Neuronal stem cell (in vitro differentiated cells): Measurements from ENCODE around the gene RAP1GAP2.
A peak's percentile ranks its signal among the peaks of the same experiment; 100 is the strongest.

Experiments
- DNase-seq: peaks from one replicate; pipeline ENCODE4 v3.0.0-alpha.2; 2013; ENCODE audit warnings: low spot score
- H2AFZ ChIP-seq: one replicate; pipeline ENCODE4 v1.6.1; 2013; ENCODE audit warnings: mild to moderate bottlenecking, low read length, inconsistent platforms
- H2AK5ac ChIP-seq: 2 replicates; pipeline ENCODE4 v1.6.1; 2013; ENCODE audit warnings: low read depth, mild to moderate bottlenecking, inconsistent platforms, low read length, moderate library complexity, mixed read lengths
- H2BK120ac ChIP-seq: 2 replicates; pipeline ENCODE4 v1.6.1; 2013; ENCODE audit warnings: low read depth, mild to moderate bottlenecking, inconsistent platforms, low read length, moderate library complexity, mixed read lengths
- H2BK12ac ChIP-seq: one replicate; pipeline ENCODE4 v1.6.1; 2013; ENCODE audit warnings: low read length, inconsistent platforms
- H2BK15ac ChIP-seq: 2 replicates; pipeline ENCODE4 v1.6.1; 2013; ENCODE audit warnings: mild to moderate bottlenecking, low read length, inconsistent platforms, mixed read lengths
- H2BK5ac ChIP-seq: one replicate; pipeline ENCODE4 v1.6.1; 2013; ENCODE audit warnings: inconsistent platforms, mild to moderate bottlenecking, low read length, moderate library complexity
- H3K14ac ChIP-seq: one replicate; pipeline ENCODE4 v1.6.1; 2013; ENCODE audit warnings: low read length, inconsistent platforms
- H3K18ac ChIP-seq: 2 replicates; pipeline ENCODE4 v1.6.1; 2013; ENCODE audit warnings: low read length, inconsistent platforms
- H3K23ac ChIP-seq: 2 replicates; pipeline ENCODE4 v1.6.1; 2013; ENCODE audit warnings: low read depth, mild to moderate bottlenecking, mixed read lengths, low read length, inconsistent platforms; ENCODE audit not compliant: poor library complexity
- H3K27ac ChIP-seq: replicated peaks from 3 replicates; pipeline ENCODE4 v1.5.1; 2013; ENCODE audit warnings: low read length, inconsistent platforms
- H3K27me3 ChIP-seq, 3 experiments: 2 replicates each; pipeline ENCODE4 v1.6.1; 2013; ENCODE audit warnings: low read length in 3 of 3, mild to moderate bottlenecking in 2 of 3, inconsistent platforms in 1 of 3, low read depth in 1 of 3, mixed read lengths in 1 of 3, moderate library complexity in 1 of 3; ENCODE audit not compliant: control insufficient read depth in 3 of 3, insufficient read depth in 3 of 3
- H3K36me3 ChIP-seq, 2 donors: replicated peaks in 1 of 2; 2 replicates each; pipeline ENCODE4 v1.6.1; 2013; ENCODE audit warnings: low read length in 2 of 2; ENCODE audit not compliant: control insufficient read depth in 2 of 2, insufficient read depth in 2 of 2
- H3K4ac ChIP-seq: 2 replicates; pipeline ENCODE4 v1.6.1; 2013; ENCODE audit warnings: inconsistent platforms, mild to moderate bottlenecking, low read length, moderate library complexity
- H3K4me1 ChIP-seq, 2 donors: 1 replicate in 1 of 2; 2 replicates in 1 of 2; pipeline ENCODE4 v1.6.1; 2013; ENCODE audit warnings: low read length in 2 of 2, low read depth in 1 of 2; ENCODE audit not compliant: control insufficient read depth in 2 of 2, insufficient read depth in 1 of 2
- H3K4me2 ChIP-seq: one replicate; pipeline ENCODE4 v1.6.1; 2013; ENCODE audit warnings: mild to moderate bottlenecking, low read length, inconsistent platforms; ENCODE audit not compliant: insufficient read depth, poor library complexity, severe bottlenecking
- H3K4me3 ChIP-seq, 2 donors: 2 replicates each; pipeline ENCODE4 v1.5.1; 2013; ENCODE audit warnings: low read length in 2 of 2, mild to moderate bottlenecking in 2 of 2, inconsistent platforms in 1 of 2, moderate library complexity in 1 of 2
- H3K79me1 ChIP-seq: one replicate; pipeline ENCODE4 v1.6.1; 2013; ENCODE audit warnings: low read depth, mild to moderate bottlenecking, inconsistent platforms, low read length, moderate library complexity
- H3K9ac ChIP-seq: one replicate; pipeline ENCODE4 v1.6.1; 2013; ENCODE audit warnings: mild to moderate bottlenecking, low read depth, low read length, inconsistent platforms; ENCODE audit not compliant: poor library complexity
- H3K9me3 ChIP-seq, 2 donors: replicated peaks in 1 of 2; 2 replicates each; pipeline versions ENCODE3 to v1.6.1; 2013; ENCODE audit warnings: low read length in 2 of 2, mild to moderate bottlenecking in 2 of 2, inconsistent platforms in 1 of 2, low read depth in 1 of 2, mixed read lengths in 1 of 2, moderate library complexity in 1 of 2; ENCODE audit not compliant: control insufficient read depth in 2 of 2, insufficient read depth in 1 of 2
- H4K8ac ChIP-seq: one replicate; pipeline ENCODE4 v1.6.1; 2013; ENCODE audit warnings: low read depth, mild to moderate bottlenecking, inconsistent platforms, low read length, moderate library complexity
- H4K91ac ChIP-seq: one replicate; pipeline ENCODE4 v1.6.1; 2013; ENCODE audit warnings: low read length, low read depth, mild to moderate bottlenecking, inconsistent platforms; ENCODE audit not compliant: poor library complexity
- WGBS, 2 donors: extraction: QIAGEN DNeasy Blood & Tissue Kit; methylation state at CpG; one replicate each; pipeline ENCODE4 v1.1.7; 2013; ENCODE audit warnings: missing lambda C conversion rate in 2 of 2, mixed read lengths in 1 of 2; ENCODE audit not compliant: insufficient read length in 2 of 2, insufficient replicate concordance in 1 of 2; ENCODE audit errors: extremely low coverage in 2 of 2; 5-methylcytosine and 5-hydroxymethylcytosine counted together

The RAP1GAP2 gene

DNA sequence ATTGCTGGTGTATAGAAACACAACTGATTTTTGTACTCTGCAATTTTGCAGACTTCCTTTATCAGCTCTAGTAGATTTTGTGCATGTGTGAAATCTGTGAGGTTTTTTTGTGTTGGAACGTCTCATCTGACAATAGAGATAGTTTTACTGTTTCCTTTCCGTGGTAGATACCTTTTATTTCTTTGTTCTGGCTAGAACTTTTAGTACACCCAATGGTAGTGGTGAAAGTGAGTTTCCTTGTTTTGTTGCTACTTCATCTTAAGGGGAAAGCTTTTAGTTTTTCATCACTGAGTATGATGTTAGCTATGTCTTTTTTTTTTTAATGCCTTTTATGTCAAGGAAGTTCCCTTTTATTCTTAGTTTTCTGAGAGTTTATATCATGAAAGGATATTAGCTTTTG, 149.1 kb downstream of the RAP1GAP2 start:
- no peaks in the 10 kb centered on the region for H3K79me1 ChIP-seq
- H3K4ac ChIP-seq, result no peak overlapping the region
- H3K9ac ChIP-seq, result no peak overlapping the region
- no peak overlapping the region for H3K18ac ChIP-seq
- H3K27ac ChIP-seq, result no peak overlapping the region
- no peak overlapping the region for H2AFZ ChIP-seq
- H3K4me2 ChIP-seq, result no peak overlapping the region
- H4K91ac ChIP-seq, result no peak overlapping the region
- H3K9me3 ChIP-seq, result no peaks in the 10 kb centered on the region
- no peak overlapping the region for H3K14ac ChIP-seq
- no peaks in the 10 kb centered on the region for H3K36me3 ChIP-seq
- no peak overlapping the region for H2BK15ac ChIP-seq
- no peak overlapping the region for H3K23ac ChIP-seq
- no peaks in the 10 kb centered on the region for H3K27me3 ChIP-seq
- no peak overlapping the region for H2BK5ac ChIP-seq
- no CpG with 5 or more reads among the region's 2 CpGs for WGBS, 2 donors
- H2BK12ac ChIP-seq, result no peak overlapping the region
- no peak overlapping the region for H2BK120ac ChIP-seq
- no peak for DNase-seq
- no peak overlapping the region for H3K4me3 ChIP-seq
- no peak overlapping the region for H2AK5ac ChIP-seq
- H4K8ac ChIP-seq, result no peak overlapping the region
- peaks cover under 1 to 6% of the 10 kb centered on the region in 2 donors for H3K4me1 ChIP-seq

DNA sequence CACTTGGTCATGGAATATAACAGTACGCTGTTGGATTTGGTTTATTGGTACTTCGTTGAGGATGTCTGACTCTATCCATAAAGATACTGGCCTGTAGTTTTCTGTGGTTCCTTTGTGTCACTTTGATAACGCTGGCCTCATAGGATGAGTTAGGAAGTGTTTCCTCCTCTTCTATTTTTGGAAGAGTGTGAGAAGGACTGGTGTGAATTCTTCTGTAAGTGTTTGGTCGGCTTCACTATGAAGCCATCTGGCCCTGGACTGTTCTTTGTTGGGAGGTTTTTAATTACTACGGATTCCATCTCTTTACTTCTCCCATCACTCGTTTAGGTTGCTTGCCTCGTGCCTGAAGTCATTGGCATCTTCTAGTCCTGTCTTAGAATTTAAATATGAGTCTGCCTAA, 149.9 kb downstream of the RAP1GAP2 start:
- Histone ChIP-seq H2AK5ac (no peak overlapping the region), H3K4ac (no peak overlapping the region), H3K4me2 (no peak overlapping the region), H3K4me3 (no peak overlapping the region), H3K23ac (no peak overlapping the region), H3K18ac (no peak overlapping the region), H2AFZ (no peak overlapping the region), H3K14ac (no peak overlapping the region), H4K91ac (no peak overlapping the region), H4K8ac (no peak overlapping the region), H3K27me3 (no peaks in the 10 kb centered on the region), H3K79me1 (no peaks in the 10 kb centered on the region), H3K27ac (no peak overlapping the region), H3K36me3 (no peaks in the 10 kb centered on the region), H3K9ac (no peak overlapping the region), H2BK12ac (no peak overlapping the region), H3K4me1 (peaks cover 0 to 2% of the 10 kb centered on the region in 2 donors), H3K9me3 (no peaks in the 10 kb centered on the region), H2BK5ac (no peak overlapping the region), H2BK120ac (no peak overlapping the region), H2BK15ac (no peak overlapping the region)
- WGBS, 2 donors, result no CpG with 5 or more reads among the region's 7 CpGs
- no peak for DNase-seq

DNA sequence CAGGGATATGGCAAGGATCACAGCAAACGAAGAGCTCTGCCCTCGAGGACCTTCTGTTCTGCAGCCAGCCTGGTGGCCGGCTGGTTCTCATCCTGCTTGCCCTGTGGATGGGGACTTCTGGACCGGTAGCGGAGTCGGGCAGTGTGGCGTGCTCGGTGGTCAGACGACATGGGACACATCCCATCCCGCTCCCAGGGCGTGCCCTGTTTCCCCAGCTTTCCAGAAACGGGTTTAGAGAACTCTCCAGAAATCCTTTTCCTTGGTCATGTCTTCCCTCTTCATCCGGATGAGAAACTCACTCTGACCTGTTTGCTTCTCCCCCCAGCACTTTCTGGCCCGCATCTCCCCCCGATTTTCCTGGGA, 151.3 kb downstream of the RAP1GAP2 start:
- no peak overlapping the region for H3K4me2 ChIP-seq
- WGBS, 2 donors, result no CpG with 5 or more reads among the region's 15 CpGs

DNA sequence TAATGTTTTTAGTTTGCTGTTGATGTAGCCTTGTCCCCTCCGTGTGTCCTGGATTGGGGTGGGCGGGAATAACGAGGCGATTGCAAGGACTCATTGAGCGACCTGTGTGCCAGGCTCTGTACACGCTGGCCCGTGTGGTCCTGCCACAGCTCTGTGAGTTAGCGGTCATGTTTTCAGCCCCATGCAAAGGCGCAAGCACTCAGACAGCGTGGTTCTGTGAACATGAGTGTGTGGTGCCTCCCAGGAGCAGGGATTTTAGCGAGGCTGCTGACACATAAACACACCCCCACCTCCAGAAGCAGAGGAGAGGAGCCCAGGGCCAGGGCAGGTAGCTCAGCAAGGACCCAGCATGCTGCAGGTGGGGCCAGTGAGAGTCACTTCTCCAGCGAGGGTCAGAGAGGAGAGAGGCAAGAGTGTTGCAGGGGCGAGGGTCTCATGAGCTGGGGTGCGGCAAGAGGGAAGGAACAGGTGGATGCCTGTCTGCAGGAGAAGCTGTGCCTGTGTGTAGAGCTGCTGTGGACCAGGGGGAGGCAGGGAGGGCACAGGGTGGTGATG, 151.8 kb downstream of the RAP1GAP2 start:
- Histone ChIP-seq H3K9me3 (no peaks in the 10 kb centered on the region), H3K23ac (peak overlapping the region; percentile 73), H3K79me1 (no peaks in the 10 kb centered on the region), H3K36me3 (no peaks in the 10 kb centered on the region), H3K27me3 (no peaks in the 10 kb centered on the region), H4K8ac (peak overlapping the region; percentile 82), H3K4me3 (no peak overlapping the region), H3K14ac (no peak overlapping the region), H3K4me1 (peaks cover 0 to 2% of the 10 kb centered on the region in 2 donors), H2AK5ac (peak overlapping the region; percentile 81), H4K91ac (no peak overlapping the region), H2BK120ac (no peak overlapping the region), H2BK12ac (peak overlapping the region; percentile 41), H3K4me2 (no peak overlapping the region), H3K27ac (no peak overlapping the region), H3K4ac (no peak overlapping the region), H3K9ac (peak overlapping the region; percentile 50), H2AFZ (no peak overlapping the region), H2BK5ac (no peak overlapping the region), H3K18ac (peak overlapping the region; percentile 71), H2BK15ac (peak overlapping the region; percentile 55)
- DNase-seq, result no peak
- WGBS, 2 donors, result no CpG with 5 or more reads among the region's 14 CpGs

More for the DNA sequence above, 151.3 kb downstream of the RAP1GAP2 start:
- Histone ChIP-seq H2BK15ac (no peak overlapping the region), H3K9ac (no peak overlapping the region), H3K4me3 (no peak overlapping the region), H2AFZ (no peak overlapping the region), H3K4ac (no peak overlapping the region), H3K27me3 (no peaks in the 10 kb centered on the region), H4K91ac (no peak overlapping the region), H2BK12ac (no peak overlapping the region), H2AK5ac (peak overlapping the region; percentile 81), H3K23ac (no peak overlapping the region), H3K27ac (no peak overlapping the region), H3K9me3 (no peaks in the 10 kb centered on the region), H3K79me1 (no peaks in the 10 kb centered on the region), H3K4me1 (peaks cover 0 to 2% of the 10 kb centered on the region in 2 donors), H3K36me3 (no peaks in the 10 kb centered on the region), H2BK120ac (no peak overlapping the region), H3K14ac (no peak overlapping the region), H4K8ac (no peak overlapping the region), H3K18ac (no peak overlapping the region), H2BK5ac (no peak overlapping the region)
- DNase-seq, result no peak
